SU-DHL-6 (cell line): ENCODE measurements around the gene SFXN1.

Experiments used
- EZH2phosphoT487 ChIP-seq: fragments of 200-600 bp; sonication (generic), shearing (Covaris generic); conservative IDR thresholded peaks from 2 replicates; pipeline ENCODE4 v1.6.1; 2018; ENCODE audit warnings: mild to moderate bottlenecking, antibody characterized with exemption, low read length, moderate library complexity, mixed read lengths
- TF ChIP-seq, protein P1 (sequence below): fragments of 200-600 bp; sonication (generic); IDR thresholded peaks from one replicate; pipeline ENCODE4 v1.5.1; 2017; ENCODE audit warnings: antibody characterized with exemption, mild to moderate bottlenecking, low read length, moderate library complexity; ENCODE audit not compliant: insufficient read depth, poor library complexity, severe bottlenecking

DNA sequence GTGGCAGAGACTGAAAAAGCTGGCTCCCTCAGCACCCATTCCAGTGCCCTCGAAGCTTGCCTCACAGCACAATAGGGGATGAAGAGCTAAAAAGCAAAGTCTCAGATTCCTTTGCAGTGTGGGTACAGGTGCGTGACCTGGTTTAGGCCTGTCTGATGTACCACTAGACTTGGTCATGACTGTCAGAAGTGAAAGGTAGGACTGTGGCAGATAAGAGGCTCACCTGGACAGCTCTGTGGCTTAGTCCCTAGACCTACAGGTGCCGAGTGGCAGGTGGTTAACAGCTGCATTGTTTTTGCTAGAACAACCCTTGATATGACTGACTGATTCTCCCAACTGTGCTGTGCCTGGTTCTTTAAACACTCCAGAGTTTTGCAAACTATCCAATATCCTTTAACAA, 14.7 kb upstream of the SFXN1 start:
- TF ChIP-seq, protein P1, sequence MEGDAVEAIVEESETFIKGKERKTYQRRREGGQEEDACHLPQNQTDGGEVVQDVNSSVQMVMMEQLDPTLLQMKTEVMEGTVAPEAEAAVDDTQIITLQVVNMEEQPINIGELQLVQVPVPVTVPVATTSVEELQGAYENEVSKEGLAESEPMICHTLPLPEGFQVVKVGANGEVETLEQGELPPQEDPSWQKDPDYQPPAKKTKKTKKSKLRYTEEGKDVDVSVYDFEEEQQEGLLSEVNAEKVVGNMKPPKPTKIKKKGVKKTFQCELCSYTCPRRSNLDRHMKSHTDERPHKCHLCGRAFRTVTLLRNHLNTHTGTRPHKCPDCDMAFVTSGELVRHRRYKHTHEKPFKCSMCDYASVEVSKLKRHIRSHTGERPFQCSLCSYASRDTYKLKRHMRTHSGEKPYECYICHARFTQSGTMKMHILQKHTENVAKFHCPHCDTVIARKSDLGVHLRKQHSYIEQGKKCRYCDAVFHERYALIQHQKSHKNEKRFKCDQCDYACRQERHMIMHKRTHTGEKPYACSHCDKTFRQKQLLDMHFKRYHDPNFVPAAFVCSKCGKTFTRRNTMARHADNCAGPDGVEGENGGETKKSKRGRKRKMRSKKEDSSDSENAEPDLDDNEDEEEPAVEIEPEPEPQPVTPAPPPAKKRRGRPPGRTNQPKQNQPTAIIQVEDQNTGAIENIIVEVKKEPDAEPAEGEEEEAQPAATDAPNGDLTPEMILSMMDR: no peak
- TF ChIP-seq EZH2phosphoT487: no peak
